ENCODE measurements around the gene BRIP1.

DNA sequence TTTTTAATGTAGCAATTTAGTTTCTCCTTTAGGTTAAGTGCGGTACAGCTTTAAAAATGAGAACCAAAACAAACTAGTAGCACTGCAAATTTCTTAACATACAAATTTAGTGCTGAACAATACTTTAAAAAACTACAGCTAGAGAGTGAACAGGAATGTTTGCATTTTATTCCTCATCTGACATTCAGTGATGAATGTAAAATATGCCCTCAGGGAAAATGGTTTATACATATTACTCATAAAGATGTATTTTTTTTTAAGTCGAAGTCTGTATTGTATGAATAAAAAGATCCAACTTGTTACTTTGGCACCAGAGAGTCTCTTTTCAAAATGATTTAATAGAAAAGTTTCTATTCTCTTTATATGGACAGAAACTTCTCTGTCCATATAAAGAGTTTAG, 96.8 kb downstream of the BRIP1 start:
- no peak for TF ChIP-seq CTCF (IDR thresholded peaks at IDR 0.05)
- TF ChIP-seq RCOR1 (IDR thresholded peaks at IDR 0.05; ENCODE audit: low read depth, low read length), result no peak
- no peak for TF ChIP-seq HMGXB4 (CRISPR knock-in tag; IDR thresholded peaks at IDR 0.05; ENCODE audit: borderline replicate concordance)
- no peak for TF ChIP-seq USF2 (IDR thresholded peaks at IDR 0.05)
- no peak for TF ChIP-seq BHLHE40 (IDR thresholded peaks at IDR 0.05; ENCODE audit: low read depth, low read length)
- TF ChIP-seq POLR2A (IDR thresholded peaks at IDR 0.05; ENCODE audit: low read length), result no peak
- TF ChIP-seq EP300 (IDR thresholded peaks at IDR 0.05), result no peak
- no peak for TF ChIP-seq MAX (IDR thresholded peaks at IDR 0.05)
- TF ChIP-seq TP53 (CRISPR knock-in tag; IDR thresholded peaks at IDR 0.05), result no peak
